D721Med (cell line): ENCODE data around the gene DDX39A.

ENCODE experiments used
- DNase-seq: peaks from one replicate; pipeline ENCODE4 v3.0.0; 2011; ENCODE audit warnings: low spot score; ENCODE audit not compliant: insufficient read length
- FAIRE-seq: peaks from 2 replicates; lab custom pipeline; 2011; peaks lifted over from hg19 to GRCh38; lab: Jason Lieb, UNC
- TF ChIP-seq, protein P1 (sequence below): IDR thresholded peaks from 2 replicates; pipeline ENCODE4 v1.5.1; 2012; ENCODE audit warnings: mild to moderate bottlenecking, control low read depth; ENCODE audit not compliant: insufficient read depth; ENCODE audit errors: missing control alignments

Gene DDX39A

DNA sequence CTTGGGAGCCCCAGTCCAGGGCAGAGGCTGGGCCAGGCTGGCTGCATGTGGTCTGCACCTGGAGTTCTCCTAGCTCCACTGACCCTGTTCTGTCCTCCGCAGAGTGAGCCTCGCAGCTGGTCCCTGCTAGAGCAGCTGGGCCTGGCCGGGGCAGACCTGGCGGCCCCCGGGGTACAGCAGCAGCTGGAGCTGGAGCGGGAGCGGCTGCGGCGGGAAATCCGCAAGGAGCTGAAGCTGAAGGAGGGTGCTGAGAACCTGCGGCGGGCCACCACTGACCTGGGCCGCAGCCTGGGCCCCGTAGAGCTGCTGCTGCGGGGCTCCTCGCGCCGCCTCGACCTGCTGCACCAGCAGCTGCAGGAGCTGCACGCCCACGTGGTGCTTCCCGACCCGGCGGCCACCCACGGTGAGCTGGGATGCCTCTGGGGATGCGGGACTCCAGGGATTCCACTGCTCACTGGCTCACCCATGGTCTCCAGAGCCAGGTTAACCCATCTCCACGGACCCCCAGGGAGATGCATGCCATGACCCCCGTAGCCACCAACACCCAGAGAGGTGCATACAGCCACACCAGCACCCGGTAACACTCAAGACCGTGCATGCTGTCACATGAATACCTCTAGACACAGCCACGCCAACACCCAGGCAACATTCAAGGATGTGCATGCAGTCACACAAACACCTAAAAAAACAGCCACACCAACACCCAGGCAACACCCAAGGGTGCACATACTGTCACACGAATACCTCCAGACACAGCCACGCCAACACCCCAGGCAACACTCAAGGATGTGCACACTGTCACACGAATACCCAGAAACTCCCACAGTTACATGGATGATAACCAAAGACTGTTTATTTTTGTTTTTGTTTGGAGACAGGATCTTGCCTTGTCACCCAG is 22.1 kb upstream of the DDX39A start:
- DNase-seq (no peak), FAIRE-seq (no peak)
- TF ChIP-seq, protein P1, sequence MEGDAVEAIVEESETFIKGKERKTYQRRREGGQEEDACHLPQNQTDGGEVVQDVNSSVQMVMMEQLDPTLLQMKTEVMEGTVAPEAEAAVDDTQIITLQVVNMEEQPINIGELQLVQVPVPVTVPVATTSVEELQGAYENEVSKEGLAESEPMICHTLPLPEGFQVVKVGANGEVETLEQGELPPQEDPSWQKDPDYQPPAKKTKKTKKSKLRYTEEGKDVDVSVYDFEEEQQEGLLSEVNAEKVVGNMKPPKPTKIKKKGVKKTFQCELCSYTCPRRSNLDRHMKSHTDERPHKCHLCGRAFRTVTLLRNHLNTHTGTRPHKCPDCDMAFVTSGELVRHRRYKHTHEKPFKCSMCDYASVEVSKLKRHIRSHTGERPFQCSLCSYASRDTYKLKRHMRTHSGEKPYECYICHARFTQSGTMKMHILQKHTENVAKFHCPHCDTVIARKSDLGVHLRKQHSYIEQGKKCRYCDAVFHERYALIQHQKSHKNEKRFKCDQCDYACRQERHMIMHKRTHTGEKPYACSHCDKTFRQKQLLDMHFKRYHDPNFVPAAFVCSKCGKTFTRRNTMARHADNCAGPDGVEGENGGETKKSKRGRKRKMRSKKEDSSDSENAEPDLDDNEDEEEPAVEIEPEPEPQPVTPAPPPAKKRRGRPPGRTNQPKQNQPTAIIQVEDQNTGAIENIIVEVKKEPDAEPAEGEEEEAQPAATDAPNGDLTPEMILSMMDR = no peak

DNA sequence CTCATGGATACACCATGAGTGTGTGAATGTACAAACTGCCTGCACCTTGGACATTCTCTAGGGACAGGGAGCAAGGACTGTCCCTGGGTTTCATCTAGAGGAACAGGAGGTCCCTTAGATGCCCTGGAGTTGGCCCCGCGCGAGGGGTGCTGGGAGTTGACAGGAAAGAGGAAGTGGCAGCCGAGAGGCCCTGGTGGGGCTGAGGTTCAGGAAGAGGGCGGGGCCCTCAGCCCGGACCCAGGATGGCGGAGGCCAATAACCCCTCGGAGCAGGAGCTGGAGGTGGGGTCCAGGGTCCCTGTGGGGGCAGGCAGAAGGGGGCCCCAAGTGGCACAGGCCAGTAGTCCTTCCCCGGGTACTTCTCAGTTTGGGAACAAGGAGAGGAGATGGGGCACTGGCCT is 20.9 kb upstream of the DDX39A start:
- TF ChIP-seq, protein P1 = no peak
- DNase-seq (no peak), FAIRE-seq (no peak)

DNA sequence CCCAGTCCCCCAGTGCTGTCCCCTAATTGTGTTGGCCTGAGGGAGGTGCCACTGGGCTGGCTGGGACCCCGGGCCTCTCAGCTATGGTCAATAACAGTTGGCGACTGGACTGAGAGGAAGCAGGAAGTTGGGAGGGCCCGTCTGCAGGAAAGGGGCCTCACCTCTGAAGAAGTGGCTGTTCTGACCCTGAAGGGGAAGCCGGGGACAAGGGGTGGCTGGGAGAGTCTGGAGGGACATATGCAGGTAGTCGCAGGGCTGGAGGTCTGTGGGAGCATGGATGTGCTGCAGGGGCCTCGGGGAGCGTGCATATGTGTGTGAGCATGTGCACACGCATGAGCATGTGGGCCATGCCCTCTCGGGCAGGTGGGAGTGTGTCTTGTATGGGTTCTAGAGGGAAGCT is 19.9 kb upstream of the DDX39A start:
- TF ChIP-seq, protein P1 = no peak
- DNase-seq (no peak), FAIRE-seq (no peak)

DNA sequence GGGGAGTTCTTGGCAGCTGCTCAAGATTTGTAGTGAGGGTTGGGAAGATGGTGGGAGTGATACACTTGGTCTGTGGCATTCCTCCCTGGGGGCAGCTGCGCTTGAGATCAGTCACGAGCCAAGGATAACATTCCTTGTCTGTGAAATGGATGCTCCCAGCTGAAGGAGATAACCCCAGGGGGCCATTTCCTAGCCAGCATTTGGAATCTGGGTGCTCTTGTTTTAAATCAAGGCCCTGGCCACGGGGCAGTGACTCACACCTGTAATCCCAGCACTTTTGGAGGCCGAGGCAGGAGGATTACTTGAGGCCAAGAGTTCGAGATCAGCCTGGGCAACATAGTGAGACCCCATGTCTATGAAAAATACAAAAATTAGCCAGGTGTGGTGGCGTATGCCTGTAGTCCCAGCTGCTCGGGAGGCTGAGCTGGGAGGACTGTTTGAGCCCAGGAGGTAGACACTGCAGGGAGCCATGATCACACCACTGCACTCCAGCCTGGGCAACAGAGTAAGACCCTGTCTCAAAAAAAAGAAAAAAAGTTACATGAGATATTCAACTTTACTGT is 18.5 kb upstream of the DDX39A start:
- TF ChIP-seq, protein P1 = no peak
- FAIRE-seq (no peak), DNase-seq (no peak)

- DNase-seq (no peak), FAIRE-seq (no peak)
- TF ChIP-seq, protein P1 = no peak
These were observed 16.3 kb upstream of the DDX39A start for GRCh38 chr19:14435320-14436050.

GRCh38 chr19:14434543-14435319 is 15.6 kb upstream of the DDX39A start:
- TF ChIP-seq, protein P1 = no peak
- FAIRE-seq = no peak
- DNase-seq = no peak
